Right lobe of liver (tissue), 4 donors: ENCODE measurements around the gene LENG9.

Experiments
- POLR2A ChIP-seq: fragments of 450-650 bp; IDR thresholded peaks from one replicate; pipeline ENCODE4 v1.6.1; 2017; ENCODE audit warnings: antibody characterized with exemption, mild to moderate bottlenecking
- TF ChIP-seq, protein P1 (sequence below), 4 donors: fragments of 200-600 bp in 3 of 4; fragments of 450-650 bp in 1 of 4; IDR thresholded peaks; one replicate each; pipeline versions ENCODE4 v1.5.1 to v1.8.0; 2016 to 2022; ENCODE audit warnings: antibody characterized with exemption in 4 of 4, mild to moderate bottlenecking in 2 of 4
- donor health status: DM: no; HTN: no; CAD: no.
- donor health status: DM: no; HTN: no; CAD: no.
- donor health status: DM: no; HTN: yes; CAD: no.

DNA sequence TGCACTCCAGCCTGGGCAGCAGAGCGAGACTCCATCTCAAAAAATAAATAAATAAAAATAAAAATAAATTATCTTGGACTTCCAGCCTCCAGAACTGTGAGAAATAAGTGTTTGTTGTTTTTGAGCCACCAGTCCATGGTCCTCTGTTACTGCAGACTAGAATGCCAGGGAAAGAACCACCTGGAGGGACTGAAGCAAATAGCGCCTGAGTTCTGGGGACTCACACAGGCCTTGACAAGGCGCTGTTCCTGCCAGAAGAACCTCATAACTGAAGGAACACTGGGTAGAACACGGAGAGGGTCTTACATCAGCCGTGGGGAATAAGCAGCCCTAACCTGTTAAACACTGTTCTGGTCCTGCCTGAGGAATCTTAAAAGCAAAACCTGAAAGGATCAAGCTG lies 22.9 kb downstream of the LENG9 start:
- TF ChIP-seq, protein P1, sequence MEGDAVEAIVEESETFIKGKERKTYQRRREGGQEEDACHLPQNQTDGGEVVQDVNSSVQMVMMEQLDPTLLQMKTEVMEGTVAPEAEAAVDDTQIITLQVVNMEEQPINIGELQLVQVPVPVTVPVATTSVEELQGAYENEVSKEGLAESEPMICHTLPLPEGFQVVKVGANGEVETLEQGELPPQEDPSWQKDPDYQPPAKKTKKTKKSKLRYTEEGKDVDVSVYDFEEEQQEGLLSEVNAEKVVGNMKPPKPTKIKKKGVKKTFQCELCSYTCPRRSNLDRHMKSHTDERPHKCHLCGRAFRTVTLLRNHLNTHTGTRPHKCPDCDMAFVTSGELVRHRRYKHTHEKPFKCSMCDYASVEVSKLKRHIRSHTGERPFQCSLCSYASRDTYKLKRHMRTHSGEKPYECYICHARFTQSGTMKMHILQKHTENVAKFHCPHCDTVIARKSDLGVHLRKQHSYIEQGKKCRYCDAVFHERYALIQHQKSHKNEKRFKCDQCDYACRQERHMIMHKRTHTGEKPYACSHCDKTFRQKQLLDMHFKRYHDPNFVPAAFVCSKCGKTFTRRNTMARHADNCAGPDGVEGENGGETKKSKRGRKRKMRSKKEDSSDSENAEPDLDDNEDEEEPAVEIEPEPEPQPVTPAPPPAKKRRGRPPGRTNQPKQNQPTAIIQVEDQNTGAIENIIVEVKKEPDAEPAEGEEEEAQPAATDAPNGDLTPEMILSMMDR (IDR thresholded peaks at IDR 0.05) = no peak
- TF ChIP-seq POLR2A = no peak
